Astrocyte of the cerebellum (primary cell): ENCODE results near the gene ALOX5.
"Not testable (repeated sequence)": the region's sequence is repeated elsewhere in the genome, so short reads cannot be mapped to it uniquely, and the experiment has no call there.

Experiments used
- DNase-seq: peaks from one replicate; pipeline ENCODE4 v3.0.0-alpha.2; 2011; ENCODE audit warnings: low read depth
- H3K4me3 ChIP-seq: 2 replicates; pipeline ENCODE4 v1.5.1; 2011; ENCODE audit warnings: mild to moderate bottlenecking, low read depth, low read length, moderate library complexity
- CTCF ChIP-seq: IDR thresholded peaks from 2 replicates; pipeline ENCODE4 v1.5.1; 2012; ENCODE audit warnings: low read length, low read depth, moderate library complexity, mild to moderate bottlenecking; ENCODE audit errors: missing control alignments
- in situ Hi-C: cut with HindIII; loops from 2 replicates; pipeline ENCODE4 v1.10.0; 2017; ENCODE audit warnings: low sequenced_read_pairs

The ALOX5 gene

GRCh38 chr10:45373576-45374349, at the start of gene ALOX5:
Gene ALOX5 (plus strand): TSS chr10:45374216. CDS start chr10:45374280, 64 bp downstream.
- no peak for TF ChIP-seq CTCF
- H3K4me3 ChIP-seq: peak within 1 kb of the TSS; percentile 22
- in situ Hi-C loops: no loop called here
- no peak for DNase-seq

GRCh38 chr10:45325116-45325515, 48.9 kb upstream of the ALOX5 start:
- in situ Hi-C loops: no loop called here
- TF ChIP-seq CTCF: no peak
- DNase-seq: no peak
- H3K4me3 ChIP-seq: no peak overlapping the region

- DNase-seq, in situ Hi-C loops: not testable (repeated sequence)
Measured at GRCh38 chr10:45326864-45327263, 47.2 kb upstream of the ALOX5 start.

GRCh38 chr10:45331824-45332223, 42.2 kb upstream of the ALOX5 start:
- DNase-seq, in situ Hi-C loops: not testable (repeated sequence)

More at GRCh38 chr10:45326864-45327263, 47.2 kb upstream of the ALOX5 start:
- H3K4me3 ChIP-seq: not testable (repeated sequence)

GRCh38 chr10:45339894-45340293, 34.1 kb upstream of the ALOX5 start:
- no peak for TF ChIP-seq CTCF
- DNase-seq: no peak
- H3K4me3 ChIP-seq: no peak overlapping the region
- in situ Hi-C loops: no loop called here

More at GRCh38 chr10:45331824-45332223, 42.2 kb upstream of the ALOX5 start:
- not testable (repeated sequence) for H3K4me3 ChIP-seq

- in situ Hi-C loops: not testable (repeated sequence)
Measured at GRCh38 chr10:45340420-45340819, 33.6 kb upstream of the ALOX5 start.

GRCh38 chr10:45346652-45347335, 27.2 kb upstream of the ALOX5 start:
- H3K4me3 ChIP-seq, DNase-seq, in situ Hi-C loops: not testable (repeated sequence)

More at GRCh38 chr10:45340420-45340819, 33.6 kb upstream of the ALOX5 start:
- H3K4me3 ChIP-seq, DNase-seq: not testable (repeated sequence)

GRCh38 chr10:45347464-45347863, 26.6 kb upstream of the ALOX5 start:
- H3K4me3 ChIP-seq, in situ Hi-C loops, DNase-seq: not testable (repeated sequence)

- in situ Hi-C loops, H3K4me3 ChIP-seq, DNase-seq: not testable (repeated sequence)
Measured at GRCh38 chr10:45348196-45348765, 25.7 kb upstream of the ALOX5 start.
